Measurements from ENCODE around the gene MSL1.

DNA sequence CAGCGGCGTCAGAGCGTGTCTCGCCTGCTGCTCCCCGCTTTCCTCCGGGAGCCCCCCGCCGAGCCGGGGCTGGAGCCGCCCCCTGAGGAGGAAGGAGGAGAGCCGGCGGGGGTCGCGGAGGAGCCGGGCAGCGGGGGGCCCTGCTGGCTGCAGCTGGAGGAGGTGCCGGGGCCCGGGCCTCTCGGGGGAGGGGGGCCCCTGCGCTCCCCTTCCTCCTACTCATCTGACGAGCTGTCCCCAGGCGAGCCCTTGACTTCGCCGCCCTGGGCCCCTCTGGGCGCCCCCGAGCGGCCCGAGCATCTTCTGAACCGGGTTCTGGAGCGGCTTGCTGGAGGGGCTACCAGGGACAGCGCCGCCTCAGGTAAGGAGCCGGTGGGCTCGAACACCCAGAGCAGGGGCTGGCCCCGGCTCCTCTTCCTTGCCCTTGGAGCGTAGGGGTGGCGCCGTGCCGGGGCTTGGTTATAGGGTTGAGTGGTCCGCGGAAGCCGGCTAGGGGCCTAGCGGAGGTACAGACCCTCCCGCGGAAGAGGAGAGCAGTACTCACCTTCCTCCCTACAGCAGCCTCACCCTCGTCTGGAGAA lies 56.3 kb downstream of the MSL1 start:
- TF ChIP-seq, protein P1, sequence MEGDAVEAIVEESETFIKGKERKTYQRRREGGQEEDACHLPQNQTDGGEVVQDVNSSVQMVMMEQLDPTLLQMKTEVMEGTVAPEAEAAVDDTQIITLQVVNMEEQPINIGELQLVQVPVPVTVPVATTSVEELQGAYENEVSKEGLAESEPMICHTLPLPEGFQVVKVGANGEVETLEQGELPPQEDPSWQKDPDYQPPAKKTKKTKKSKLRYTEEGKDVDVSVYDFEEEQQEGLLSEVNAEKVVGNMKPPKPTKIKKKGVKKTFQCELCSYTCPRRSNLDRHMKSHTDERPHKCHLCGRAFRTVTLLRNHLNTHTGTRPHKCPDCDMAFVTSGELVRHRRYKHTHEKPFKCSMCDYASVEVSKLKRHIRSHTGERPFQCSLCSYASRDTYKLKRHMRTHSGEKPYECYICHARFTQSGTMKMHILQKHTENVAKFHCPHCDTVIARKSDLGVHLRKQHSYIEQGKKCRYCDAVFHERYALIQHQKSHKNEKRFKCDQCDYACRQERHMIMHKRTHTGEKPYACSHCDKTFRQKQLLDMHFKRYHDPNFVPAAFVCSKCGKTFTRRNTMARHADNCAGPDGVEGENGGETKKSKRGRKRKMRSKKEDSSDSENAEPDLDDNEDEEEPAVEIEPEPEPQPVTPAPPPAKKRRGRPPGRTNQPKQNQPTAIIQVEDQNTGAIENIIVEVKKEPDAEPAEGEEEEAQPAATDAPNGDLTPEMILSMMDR (IDR thresholded peaks at IDR 0.05): no peak
- TF ChIP-seq POLR2A (IDR thresholded peaks at IDR 0.05): no peak

All from Peyer's patch (tissue), 4 donors.